Measurements from ENCODE around the gene CDK18.

The CDK18 gene

GRCh38 chr1:205519541-205520131, 15.2 kb downstream of the CDK18 start:
- Histone ChIP-seq H3K9ac (ENCODE audit: insufficient read length, low read depth) (no peak overlapping the region), H3K36me3 (ENCODE audit: insufficient read depth, insufficient read length, low read length) (peaks cover 6% of the 10 kb centered on the region), H3K9me3 (ENCODE audit: insufficient read depth, low read length) (no peaks in the 10 kb centered on the region), H3K4me1 (ENCODE audit: insufficient read depth, insufficient read length) (peaks cover 27% of the 10 kb centered on the region), H3K4me3 (ENCODE audit: insufficient read length, low read depth) (no peak overlapping the region), H3K27me3 (ENCODE audit: insufficient read depth, insufficient read length) (no peaks in the 10 kb centered on the region)
- no peak for TF ChIP-seq YY1 (IDR thresholded peaks at IDR 0.05; ENCODE audit: insufficient read depth, insufficient read length)
- TF ChIP-seq ZNF274 (IDR thresholded peaks at IDR 0.05; ENCODE audit: low read depth, low read length), result no peak
- no peak for TF ChIP-seq SUZ12 (IDR thresholded peaks at IDR 0.05; ENCODE audit: extremely low read depth, insufficient read depth, insufficient read length)
- DNase-seq (ENCODE audit: low read depth, low spot score), result peak; percentile 70

GRCh38 chr1:205520709-205521108, 16.2 kb downstream of the CDK18 start:
- Histone ChIP-seq H3K4me3 (ENCODE audit: insufficient read length, low read depth) (no peak overlapping the region), H3K36me3 (ENCODE audit: insufficient read depth, insufficient read length, low read length) (peaks cover 16% of the 10 kb centered on the region), H3K27me3 (ENCODE audit: insufficient read depth, insufficient read length) (no peaks in the 10 kb centered on the region), H3K4me1 (ENCODE audit: insufficient read depth, insufficient read length) (peaks cover 25% of the 10 kb centered on the region), H3K9me3 (ENCODE audit: insufficient read depth, low read length) (no peaks in the 10 kb centered on the region), H3K9ac (ENCODE audit: insufficient read length, low read depth) (no peak overlapping the region)
- no peak for DNase-seq (ENCODE audit: low read depth, low spot score)
- TF ChIP-seq ZNF274 (IDR thresholded peaks at IDR 0.05; ENCODE audit: low read depth, low read length), result no peak
- TF ChIP-seq YY1 (IDR thresholded peaks at IDR 0.05; ENCODE audit: insufficient read depth, insufficient read length), result no peak
- no peak for TF ChIP-seq SUZ12 (IDR thresholded peaks at IDR 0.05; ENCODE audit: extremely low read depth, insufficient read depth, insufficient read length)

- peaks cover 21% of the 10 kb centered on the region for H3K36me3 ChIP-seq (ENCODE audit: insufficient read depth, insufficient read length, low read length)
- H3K4me1 ChIP-seq (ENCODE audit: insufficient read depth, insufficient read length), result peaks cover 16% of the 10 kb centered on the region
- no peak overlapping the region for H3K9ac ChIP-seq (ENCODE audit: insufficient read length, low read depth)
- no peak overlapping the region for H3K4me3 ChIP-seq (ENCODE audit: insufficient read length, low read depth)
- no peak for TF ChIP-seq SUZ12 (IDR thresholded peaks at IDR 0.05; ENCODE audit: extremely low read depth, insufficient read depth, insufficient read length)
- no peak for DNase-seq (ENCODE audit: low read depth, low spot score)
- H3K27me3 ChIP-seq (ENCODE audit: insufficient read depth, insufficient read length), result no peaks in the 10 kb centered on the region
- H3K9me3 ChIP-seq (ENCODE audit: insufficient read depth, low read length), result no peaks in the 10 kb centered on the region
These were observed 17.2 kb downstream of the CDK18 start for GRCh38 chr1:205521686-205522085.

- no peak for DNase-seq (ENCODE audit: low read depth, low spot score)
- Histone ChIP-seq H3K9ac (ENCODE audit: insufficient read length, low read depth) (no peak overlapping the region), H3K4me1 (ENCODE audit: insufficient read depth, insufficient read length) (peaks cover 16% of the 10 kb centered on the region), H3K27me3 (ENCODE audit: insufficient read depth, insufficient read length) (no peaks in the 10 kb centered on the region), H3K4me3 (ENCODE audit: insufficient read length, low read depth) (no peak overlapping the region), H3K36me3 (ENCODE audit: insufficient read depth, insufficient read length, low read length) (peaks cover 23% of the 10 kb centered on the region), H3K9me3 (ENCODE audit: insufficient read depth, low read length) (no peaks in the 10 kb centered on the region)
- TF ChIP-seq YY1 (IDR thresholded peaks at IDR 0.05; ENCODE audit: insufficient read depth, insufficient read length) (no peak), SUZ12 (IDR thresholded peaks at IDR 0.05; ENCODE audit: extremely low read depth, insufficient read depth, insufficient read length) (no peak), ZNF274 (IDR thresholded peaks at IDR 0.05; ENCODE audit: low read depth, low read length) (no peak)
These were observed 18.2 kb downstream of the CDK18 start for GRCh38 chr1:205522692-205523091.

GRCh38 chr1:205523261-205523890, 18.9 kb downstream of the CDK18 start:
- H3K4me1 ChIP-seq (ENCODE audit: insufficient read depth, insufficient read length), result peaks cover 18% of the 10 kb centered on the region
- H3K9ac ChIP-seq (ENCODE audit: insufficient read length, low read depth), result no peak overlapping the region
- no peaks in the 10 kb centered on the region for H3K27me3 ChIP-seq (ENCODE audit: insufficient read depth, insufficient read length)
- no peak for DNase-seq (ENCODE audit: low read depth, low spot score)
- no peak overlapping the region for H3K4me3 ChIP-seq (ENCODE audit: insufficient read length, low read depth)
- H3K36me3 ChIP-seq (ENCODE audit: insufficient read depth, insufficient read length, low read length), result peaks cover 27% of the 10 kb centered on the region
- no peak for TF ChIP-seq SUZ12 (IDR thresholded peaks at IDR 0.05; ENCODE audit: extremely low read depth, insufficient read depth, insufficient read length)
- no peak for TF ChIP-seq YY1 (IDR thresholded peaks at IDR 0.05; ENCODE audit: insufficient read depth, insufficient read length)
- no peak for TF ChIP-seq ZNF274 (IDR thresholded peaks at IDR 0.05; ENCODE audit: low read depth, low read length)
- no peaks in the 10 kb centered on the region for H3K9me3 ChIP-seq (ENCODE audit: insufficient read depth, low read length)

- H3K9me3 ChIP-seq (ENCODE audit: insufficient read depth, low read length), result no peaks in the 10 kb centered on the region
- no peaks in the 10 kb centered on the region for H3K27me3 ChIP-seq (ENCODE audit: insufficient read depth, insufficient read length)
- TF ChIP-seq ZNF274 (IDR thresholded peaks at IDR 0.05; ENCODE audit: low read depth, low read length), result no peak
- no peak for TF ChIP-seq SUZ12 (IDR thresholded peaks at IDR 0.05; ENCODE audit: extremely low read depth, insufficient read depth, insufficient read length)
- TF ChIP-seq YY1 (IDR thresholded peaks at IDR 0.05; ENCODE audit: insufficient read depth, insufficient read length), result no peak
- peaks cover 27% of the 10 kb centered on the region for H3K36me3 ChIP-seq (ENCODE audit: insufficient read depth, insufficient read length, low read length)
- H3K4me3 ChIP-seq (ENCODE audit: insufficient read length, low read depth), result no peak overlapping the region
- peak; percentile 77 for DNase-seq (ENCODE audit: low read depth, low spot score)
- no peak overlapping the region for H3K9ac ChIP-seq (ENCODE audit: insufficient read length, low read depth)
- peaks cover 17% of the 10 kb centered on the region for H3K4me1 ChIP-seq (ENCODE audit: insufficient read depth, insufficient read length)
These were observed 19.7 kb downstream of the CDK18 start for GRCh38 chr1:205523891-205524793.

GRCh38 chr1:205524794-205525101, 20.3 kb downstream of the CDK18 start:
- no peak for TF ChIP-seq SUZ12 (IDR thresholded peaks at IDR 0.05; ENCODE audit: extremely low read depth, insufficient read depth, insufficient read length)
- no peak for TF ChIP-seq YY1 (IDR thresholded peaks at IDR 0.05; ENCODE audit: insufficient read depth, insufficient read length)
- TF ChIP-seq ZNF274 (IDR thresholded peaks at IDR 0.05; ENCODE audit: low read depth, low read length), result no peak
- no peak overlapping the region for H3K9ac ChIP-seq (ENCODE audit: insufficient read length, low read depth)
- no peak for DNase-seq (ENCODE audit: low read depth, low spot score)
- H3K27me3 ChIP-seq (ENCODE audit: insufficient read depth, insufficient read length), result peaks cover 3% of the 10 kb centered on the region
- H3K4me1 ChIP-seq (ENCODE audit: insufficient read depth, insufficient read length), result peaks cover 16% of the 10 kb centered on the region
- no peaks in the 10 kb centered on the region for H3K9me3 ChIP-seq (ENCODE audit: insufficient read depth, low read length)
- peaks cover 32% of the 10 kb centered on the region for H3K36me3 ChIP-seq (ENCODE audit: insufficient read depth, insufficient read length, low read length)
- no peak overlapping the region for H3K4me3 ChIP-seq (ENCODE audit: insufficient read length, low read depth)

All from NT2/D1 (cell line).